Glomerular endothelial cell (primary cell): ENCODE measurements around the gene PRAF2. TPM values are rescaled to one million over a fixed set of nuclear protein-coding genes. Genes with fewer than 3 reads are reported as not detected.

Experiments
- DNase-seq: peaks from one replicate; pipeline ENCODE4 v3.0.0-alpha.2; 2011; ENCODE audit warnings: low read depth, low spot score; ENCODE audit errors: extremely low read depth
- total RNA-seq: library from RNA; depleted of rRNA; stranded (reverse); fragments of >200 nt; gene quantifications from 2 replicates; pipeline ENCODE4 v1.2.3, GENCODE V29; 2015

PRAF2 gene
- total RNA-seq, 1 donor from 2014 or later = 34.1 TPM

DNA sequence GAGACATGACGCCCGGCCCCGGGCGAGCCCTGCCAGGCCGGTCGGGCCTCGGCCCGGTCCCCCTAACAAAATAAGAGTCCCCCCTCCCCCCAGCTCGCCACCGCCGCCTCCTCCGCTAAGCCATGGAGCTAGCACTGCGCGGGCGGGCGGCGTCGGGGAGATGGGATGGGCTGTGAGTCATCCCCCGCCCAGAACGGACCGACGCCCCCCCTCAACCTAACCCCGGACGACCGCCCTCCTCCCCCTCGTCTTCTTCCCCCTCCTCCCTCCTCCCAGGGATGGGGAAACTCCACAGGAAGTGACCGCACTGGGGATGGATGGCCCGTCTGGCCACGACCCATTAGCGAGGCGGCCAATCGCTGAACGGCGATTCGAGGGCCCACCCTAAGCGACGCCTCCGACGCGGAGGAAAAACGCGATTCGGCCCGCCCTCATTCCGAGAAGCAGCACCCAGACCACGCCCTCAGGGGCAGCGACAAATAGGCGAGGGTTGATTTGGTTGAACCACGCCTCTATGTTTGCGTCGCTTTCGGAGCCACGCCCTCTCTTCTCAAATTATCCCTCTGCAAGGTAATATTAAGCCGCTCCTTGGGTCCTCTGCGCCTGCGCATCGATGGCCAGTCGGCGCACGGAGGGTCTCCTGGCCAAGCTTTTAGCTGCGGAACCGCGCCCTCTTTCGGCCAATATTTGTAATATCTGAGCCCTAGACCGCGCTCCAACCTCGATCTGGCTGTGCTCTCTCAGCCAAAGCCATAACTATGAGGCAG lies 30.4 kb downstream of the PRAF2 start, which contains the start of gene TFE3:
Gene TFE3, minus strand, starts transcription at position 138 of the 767 bp plus-strand sequence. Its CDS starts 131 bp downstream, at position 7.
- DNase-seq = peak; percentile 88

- no peak for DNase-seq
These were observed 31.1 kb downstream of the PRAF2 start for GRCh38 chrX:49042581-49043219.

DNA sequence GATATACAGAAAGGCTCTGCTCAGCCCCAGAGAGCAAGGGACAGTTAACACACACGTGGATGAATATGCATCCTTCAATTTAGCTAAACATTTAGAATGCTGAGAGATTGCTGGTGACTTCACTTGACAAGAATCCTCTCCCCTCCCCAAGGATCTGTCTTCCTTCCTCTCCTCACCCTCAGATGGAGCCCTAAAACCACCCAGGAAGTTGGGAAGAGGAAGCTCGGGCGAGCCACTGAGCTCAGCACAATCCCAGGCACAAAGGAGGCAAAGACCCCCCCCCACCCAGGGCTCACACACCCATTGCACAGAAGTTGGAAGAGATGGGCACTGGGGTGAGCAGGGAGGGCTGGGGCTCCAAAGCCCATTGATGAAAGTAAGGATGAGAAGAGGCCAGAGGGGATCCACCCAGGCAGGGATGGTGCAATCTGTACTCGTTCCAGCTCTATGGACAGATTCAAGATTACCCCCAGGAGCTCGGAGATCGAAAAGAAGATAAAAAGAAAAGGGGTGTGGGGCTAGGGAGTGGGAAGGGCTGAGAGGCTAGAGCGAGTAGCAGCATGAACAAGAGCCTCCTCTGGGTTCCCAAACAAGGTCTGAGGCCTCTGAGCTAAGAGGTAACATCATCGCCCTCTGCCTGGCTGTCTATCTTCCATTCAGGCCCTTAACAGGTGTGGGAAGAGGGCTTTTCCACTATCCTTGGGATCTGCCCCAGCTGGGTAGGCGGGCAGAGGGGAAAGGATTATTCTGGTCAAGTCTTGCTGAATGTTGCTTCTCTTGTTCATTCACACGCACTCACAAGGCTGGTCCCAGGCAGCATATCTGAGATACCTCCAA lies 31.8 kb downstream of the PRAF2 start:
- no peak for DNase-seq

DNA sequence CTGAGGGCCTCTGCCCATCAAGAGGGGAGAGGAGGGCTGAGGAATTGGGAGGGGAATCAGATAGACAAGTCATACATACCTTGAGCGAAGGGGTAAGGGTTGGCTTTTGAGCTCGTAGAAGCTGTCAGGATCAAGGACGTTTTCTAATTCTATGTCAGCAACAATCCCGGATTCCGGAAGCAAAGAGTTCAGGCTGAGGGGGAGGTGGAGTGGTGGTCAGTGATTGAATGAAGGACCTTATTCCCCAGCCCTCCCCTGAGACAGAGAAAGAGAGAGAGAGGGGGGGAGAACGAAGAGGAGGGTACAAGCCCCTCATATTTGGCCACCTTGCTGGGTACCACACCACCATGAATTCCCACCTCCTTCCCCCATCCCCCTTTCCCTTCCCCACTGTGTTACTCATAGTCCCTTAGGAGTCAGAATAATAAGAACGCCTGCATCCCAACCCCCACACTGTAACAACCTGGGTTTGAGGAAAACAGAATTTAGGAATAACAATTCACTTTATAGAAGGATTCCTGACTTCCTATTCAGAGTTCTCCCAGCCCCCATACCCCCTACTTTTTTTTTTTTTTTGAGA lies 33.3 kb downstream of the PRAF2 start:
- DNase-seq = no peak

DNA sequence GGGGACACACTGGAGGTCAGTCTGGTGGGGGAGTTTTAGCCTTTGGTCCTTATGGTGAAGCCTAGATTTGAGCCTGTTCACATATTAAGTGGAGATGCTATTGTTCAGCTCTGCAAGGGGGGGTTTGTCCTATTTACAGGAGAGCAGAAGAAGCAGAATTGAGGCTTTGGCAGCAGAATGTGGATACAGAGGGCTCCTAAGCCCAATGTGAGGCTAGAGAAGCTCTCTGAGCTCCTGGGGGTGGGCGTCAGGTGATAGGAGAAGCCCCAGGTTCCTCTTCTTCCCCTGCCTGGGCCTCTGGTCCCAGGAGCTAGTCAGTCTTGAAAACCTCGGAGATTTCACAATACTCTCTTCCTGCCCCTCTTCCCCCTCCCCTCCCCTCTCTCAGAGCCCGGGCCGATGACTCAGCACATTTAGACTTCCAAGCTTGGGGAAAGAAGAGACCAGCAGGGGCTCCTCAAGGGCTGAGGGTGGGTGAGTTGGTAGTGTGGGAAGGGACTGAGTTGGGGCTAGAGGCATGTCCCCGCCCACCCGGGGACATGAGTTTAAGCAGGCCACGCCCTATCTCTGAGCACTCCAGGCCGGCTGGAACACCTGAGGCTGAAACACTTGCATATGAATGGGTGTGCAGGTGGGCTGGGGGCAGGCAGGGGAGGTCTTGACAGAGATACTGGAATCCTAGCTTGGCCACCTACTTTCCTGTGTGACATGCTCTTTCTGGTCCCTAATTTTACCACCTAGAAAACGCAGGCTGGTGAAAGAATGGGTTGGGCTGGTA lies 34.0 kb downstream of the PRAF2 start:
- peak; percentile 45 for DNase-seq

- no peak for DNase-seq
These were observed 35.8 kb downstream of the PRAF2 start for GRCh38 chrX:49037883-49038475.

DNA sequence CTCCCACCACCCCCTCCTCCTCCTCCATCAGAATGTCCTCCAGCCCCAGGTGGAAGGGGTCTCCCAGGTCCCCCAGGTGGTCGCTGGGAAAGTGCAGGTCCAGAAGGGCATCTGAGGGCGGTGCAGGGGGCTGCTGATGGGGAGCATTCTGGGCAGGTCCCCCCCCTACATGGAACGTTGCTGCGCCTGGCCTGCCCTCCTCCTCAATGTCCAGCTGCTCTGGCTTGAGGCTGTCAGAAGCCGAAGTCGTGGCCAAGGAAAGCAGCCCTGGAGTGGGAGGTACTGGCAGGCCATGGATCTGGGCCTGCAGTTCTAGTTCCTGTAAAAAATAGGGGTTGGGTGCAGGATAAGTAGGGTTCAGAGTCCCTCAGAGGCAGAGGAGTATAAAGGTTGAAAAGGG lies 43.5 kb downstream of the PRAF2 start:
- DNase-seq = no peak

DNA sequence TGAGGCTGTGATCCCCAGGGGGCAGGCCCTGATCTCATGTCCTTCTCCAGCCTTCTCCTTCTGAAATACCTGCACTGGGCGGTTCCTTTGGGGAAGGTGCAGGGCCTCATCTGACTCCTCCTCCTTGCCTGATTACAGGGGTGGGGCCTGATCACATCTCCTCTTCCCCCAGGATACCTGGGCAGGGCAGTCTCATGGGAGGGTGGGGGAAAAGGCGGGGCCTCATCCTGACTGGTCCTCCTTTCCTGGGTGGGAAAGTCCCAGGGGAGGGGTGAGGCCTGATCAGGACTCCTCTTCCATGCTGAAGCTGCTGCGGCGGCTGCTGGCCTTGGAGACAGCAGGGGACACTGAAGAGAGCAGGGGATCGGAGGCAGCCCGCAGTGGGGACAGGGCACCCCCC lies 43.9 kb downstream of the PRAF2 start:
- DNase-seq = no peak

Other genes with a start within 250 kb of the PRAF2 start
- not detected in 2 replicates for gene ERAS, start 247.5 kb downstream of the PRAF2 start, total RNA-seq
- 1.5 and 8.9 TPM in 2 replicates for gene PCSK1N, start 238.4 kb downstream of the PRAF2 start, total RNA-seq
- 32.7 and 34.2 TPM in 2 replicates for gene TIMM17B, start 176.2 kb downstream of the PRAF2 start, total RNA-seq
- gene PQBP1, start 176.1 kb downstream of the PRAF2 start, total RNA-seq = 51.3 and 57.9 TPM in 2 replicates
- gene SLC35A2, start 162.4 kb downstream of the PRAF2 start, total RNA-seq = 14.1 and 27.3 TPM in 2 replicates
- 5.3 TPM in 2 replicates for gene PIM2, start 155.0 kb downstream of the PRAF2 start, total RNA-seq
- gene OTUD5, start 116.4 kb downstream of the PRAF2 start, total RNA-seq = 43.6 and 53.3 TPM in 2 replicates
- 0.78 and 1.3 TPM in 2 replicates for gene KCND1, start 102.2 kb downstream of the PRAF2 start, total RNA-seq
- gene GRIPAP1, start 71.7 kb downstream of the PRAF2 start, total RNA-seq = 24.4 and 38.2 TPM in 2 replicates
- 50.1 and 72.2 TPM in 2 replicates for gene TFE3, start 30.6 kb downstream of the PRAF2 start, total RNA-seq
- 2.3 and 5.7 TPM in 2 replicates for gene CCDC120, start 15.0 kb downstream of the PRAF2 start, total RNA-seq
- gene WDR45, start 5.9 kb upstream of the PRAF2 start, total RNA-seq = 33.4 and 49.3 TPM in 2 replicates
- gene GPKOW, start 49.7 kb upstream of the PRAF2 start, total RNA-seq = 21.0 and 32.6 TPM in 2 replicates
- gene MAGIX, start 88.8 kb upstream of the PRAF2 start, total RNA-seq = 1.2 and 1.4 TPM in 2 replicates
- 50.4 and 50.9 TPM in 2 replicates for gene PLP2, start 97.9 kb upstream of the PRAF2 start, total RNA-seq
- gene PRICKLE3, start 112.4 kb upstream of the PRAF2 start, total RNA-seq = 8.1 and 15.6 TPM in 2 replicates
- gene SYP, start 126.2 kb upstream of the PRAF2 start, total RNA-seq = 0.18 TPM in 1 of 2 replicates, not detected in the other
- under 0.01 TPM in 1 of 2 replicates, not detected in the other for gene CACNA1F, start 159.3 kb upstream of the PRAF2 start, total RNA-seq
- gene CCDC22, start 161.5 kb upstream of the PRAF2 start, total RNA-seq = 19.5 and 22.1 TPM in 2 replicates
- gene FOXP3, start 190.7 kb upstream of the PRAF2 start, total RNA-seq = not detected in 2 replicates
- gene PPP1R3F, start 195.8 kb upstream of the PRAF2 start, total RNA-seq = 5.7 and 7.2 TPM in 2 replicates
- not detected in 2 replicates for gene GAGE10, start 229.6 kb upstream of the PRAF2 start, total RNA-seq
- not detected in 2 replicates for gene GAGE12J, start 248.0 kb upstream of the PRAF2 start, total RNA-seq